HepG2 (cell line): ENCODE data around the gene ZNF445. TPM values are rescaled to one million over a fixed set of nuclear protein-coding genes. Genes with fewer than 3 reads are reported as not detected.

Source experiments
- ATAC-seq: fragments of 200-7000 bp; cut with Tn5 transposase; 3 replicates; pipeline ENCODE4 v1.9.1; 2020; ENCODE audit warnings: mild to moderate bottlenecking, moderate library complexity
- BruUV-seq: library from RNA; stranded (reverse); fragments of 400-500 nt; replicated peaks from 2 replicates; lab custom pipeline; 2021; lab: Mats Ljungman, UMichigan
- CTCF ChIA-PET: fragments of 300-600 bp; formaldehyde crosslinking; extraction: SDS; loops from one replicate; lab custom pipeline; 2021; ENCODE audit warnings: low total read pairs, inconsistent platforms, low intra/inter-chr PET ratio; lab: Yijun Ruan, JAX
- POLR2A ChIA-PET: fragments of 350-600 bp; sonication (Branson Sonifier 250); formaldehyde crosslinking; loops from one replicate; lab custom pipeline; 2020; ENCODE audit warnings: antibody characterized with exemption, inconsistent platforms; lab: Yijun Ruan, JAX
- DNase-seq: peaks from one replicate; pipeline ENCODE4 v3.0.0-alpha.2; 2015; ENCODE audit warnings: low spot score
- FAIRE-seq: peaks from 3 replicates; lab custom pipeline; 2011; peaks lifted over from hg19 to GRCh38; lab: Jason Lieb, UNC
- H2AFZ ChIP-seq: one replicate; pipeline ENCODE4 v1.6.1; 2011; ENCODE audit warnings: low read length, inconsistent platforms
- H3K27ac ChIP-seq: fragments of 300-600 bp; 3 replicates; pipeline ENCODE4 v1.8.0; 2011; ENCODE audit warnings: mixed run types, mild to moderate bottlenecking, mixed read lengths, low read length, inconsistent platforms; ENCODE audit not compliant: insufficient read depth; ENCODE audit errors: extremely low read length
- H3K27me3 ChIP-seq, 2 experiments: fragments of 200-600 bp in 1 of 2; 2 replicates in 1 of 2; 3 replicates in 1 of 2; pipeline versions ENCODE4 v1.6.0 to v1.8.0; 2011; ENCODE audit warnings: low read length in 2 of 2, mild to moderate bottlenecking in 2 of 2, moderate library complexity in 2 of 2, inconsistent platforms in 1 of 2; ENCODE audit not compliant: insufficient read depth in 2 of 2, control insufficient read depth in 1 of 2
- H3K36me3 ChIP-seq, 2 experiments: fragments of 200-600 bp in 1 of 2; replicated peaks in 1 of 2; 2 replicates in 1 of 2; 3 replicates in 1 of 2; pipeline versions ENCODE4 v1.5.1 to v1.8.0; 2011; ENCODE audit warnings: low read length in 2 of 2, inconsistent platforms in 1 of 2; ENCODE audit not compliant: insufficient read depth in 2 of 2, control insufficient read depth in 1 of 2
- H3K4me1 ChIP-seq: 2 replicates; pipeline ENCODE4 v1.5.1; 2012; ENCODE audit warnings: low read length, inconsistent platforms; ENCODE audit not compliant: insufficient read depth
- H3K4me2 ChIP-seq: 2 replicates; pipeline ENCODE4 v1.6.0; 2011; ENCODE audit warnings: low read depth, low read length, inconsistent platforms
- H3K4me3 ChIP-seq, 3 experiments: fragments of 200-600 bp in 1 of 3; sonication (generic), shearing (Covaris generic) in 1 of 3; replicated peaks in 1 of 3; 2 replicates each; pipeline ENCODE4 v1.5.1; 2011 to 2016; ENCODE audit warnings: low read length in 3 of 3, inconsistent platforms in 2 of 3, low read depth in 2 of 3, mild to moderate bottlenecking in 2 of 3, control low read depth in 1 of 3, mixed read lengths in 1 of 3; ENCODE audit not compliant: insufficient read depth in 1 of 3
- H3K79me2 ChIP-seq: one replicate; pipeline ENCODE4 v1.6.1; 2011; ENCODE audit warnings: low read length, inconsistent platforms; ENCODE audit not compliant: insufficient read depth
- H3K9ac ChIP-seq: 2 replicates; pipeline ENCODE4 v1.6.0; 2011; ENCODE audit warnings: mild to moderate bottlenecking, low read depth, low read length, inconsistent platforms; ENCODE audit not compliant: insufficient read depth
- H3K9me3 ChIP-seq: 2 replicates; pipeline ENCODE4 v1.5.1; 2012; ENCODE audit warnings: mild to moderate bottlenecking, low read length
- H4K20me1 ChIP-seq: 2 replicates; pipeline ENCODE4 v1.6.0; 2011; ENCODE audit warnings: inconsistent platforms, mild to moderate bottlenecking, low read length, moderate library complexity; ENCODE audit not compliant: insufficient read depth
- CCDC6 ChIP-seq: sonication (generic); formaldehyde crosslinking; IDR thresholded peaks from 2 replicates; pipeline ENCODE4 v1.8.1; 2022; ENCODE audit warnings: mild to moderate bottlenecking, missing genetic modification reagents, moderate library complexity
- EP300 ChIP-seq, 3 experiments: sonication (generic) in 1 of 3; formaldehyde crosslinking in 1 of 3; IDR thresholded peaks; 2 replicates each; pipeline versions ENCODE4 v1.5.1 to v1.6.1; 2011 to 2020; ENCODE audit warnings: low read depth in 2 of 3, low read length in 2 of 3, borderline replicate concordance in 1 of 3, improper control_type of control experiment in 1 of 3, mild to moderate bottlenecking in 1 of 3, missing genetic modification reagents in 1 of 3, moderate library complexity in 1 of 3
- HHEX ChIP-seq: IDR thresholded peaks from 2 replicates; pipeline ENCODE4 v1.6.1; 2016; ENCODE audit warnings: control low read depth
- MLX ChIP-seq: IDR thresholded peaks from 2 replicates; pipeline ENCODE4 v1.6.1; 2016
- PPARG ChIP-seq: conservative IDR thresholded peaks from 2 replicates; pipeline ENCODE4 v1.6.1; 2016; ENCODE audit warnings: missing biosample characterization, missing genetic modification reagents
- RBAK ChIP-seq: sonication (generic); formaldehyde crosslinking; IDR thresholded peaks from 2 replicates; pipeline ENCODE4 v1.5.1; 2020; ENCODE audit warnings: mild to moderate bottlenecking, missing genetic modification reagents
- RBFOX2 ChIP-seq: fragments of 200-400 bp; formaldehyde crosslinking; IDR thresholded peaks from 2 replicates; pipeline ENCODE4 v1.6.1; 2017; ENCODE audit warnings: low read depth, mild to moderate bottlenecking, low read length
- SMAD3 ChIP-seq: sonication (generic); formaldehyde crosslinking; IDR thresholded peaks from 2 replicates; pipeline ENCODE4 v1.4.0; 2020; ENCODE audit warnings: missing genetic modification reagents
- SMYD3 ChIP-seq: sonication (generic); formaldehyde crosslinking; IDR thresholded peaks from 2 replicates; pipeline ENCODE4 v1.8.1; 2023; ENCODE audit warnings: mild to moderate bottlenecking, missing genetic modification reagents
- TGIF2 ChIP-seq: IDR thresholded peaks from 2 replicates; pipeline ENCODE4 v1.6.1; 2016; ENCODE audit warnings: control low read depth, missing compliant biosample characterization
- ZNF432 ChIP-seq: sonication (generic); formaldehyde crosslinking; IDR thresholded peaks from 2 replicates; pipeline ENCODE4 v1.5.0; 2020; ENCODE audit warnings: missing genetic modification reagents, mild to moderate bottlenecking, borderline replicate concordance
- ZSCAN29 ChIP-seq: sonication (generic); formaldehyde crosslinking; conservative IDR thresholded peaks from 2 replicates; pipeline ENCODE4 v1.4.0; 2020; ENCODE audit warnings: mild to moderate bottlenecking, missing genetic modification reagents
- WGBS: methylation state at CpG from one replicate; pipeline ENCODE4 v1.1.6; 2017; ENCODE audit warnings: low lambda C conversion rate; 5-methylcytosine and 5-hydroxymethylcytosine counted together
- in situ Hi-C: cut with HindIII; loops from 2 replicates; pipeline ENCODE4 v1.10.0; 2017; ENCODE audit warnings: low pct_unique_long_range_greater_than_20kb; ENCODE audit not compliant: extremely low pct_ligation_motif_present
- intact Hi-C: fragments of 100-400 bp; cut with micrococcal nuclease; formaldehyde crosslinking; loops from one replicate; pipeline ENCODE4 v1.10.0; 2022; ENCODE audit not compliant: unreplicated experiment
- polyA plus RNA-seq, 8 experiments: library from polyadenylated mRNA; depleted of rRNA in 3 of 8; stranded (reverse) in 7 of 8; unstranded in 1 of 8; fragments of >200 nt; fragmentation: Illumina TruSeq in 4 of 8; extraction: Trizol in 4 of 8; gene quantifications; 2 replicates each; pipeline versions ENCODE4 v1.2.1 to v1.2.3, GENCODE V29; 2011 to 2016; ENCODE audit warnings: low read depth in 4 of 8, missing spikeins in 1 of 8, mixed read lengths in 1 of 8; ENCODE audit not compliant: insufficient read depth in 1 of 8
- total RNA-seq, 5 experiments: library from RNA; depleted of rRNA; stranded (reverse); fragments of >200 nt; fragmentation: Illumina TruSeq; extraction: Trizol; gene quantifications; 2 replicates each; pipeline ENCODE4 v1.2.3, GENCODE V29; 2016; ENCODE audit warnings: low read depth in 1 of 5
- TF ChIP-seq, protein P1 (sequence below): sonication (generic); formaldehyde crosslinking; IDR thresholded peaks from 2 replicates; pipeline ENCODE4 v1.5.0; 2020; ENCODE audit warnings: missing genetic modification reagents
- TF ChIP-seq, protein P2 (sequence below), 2 experiments: sonication (generic) in 1 of 2; formaldehyde crosslinking in 1 of 2; IDR thresholded peaks; 2 replicates each; pipeline versions ENCODE4 v1.6.1 to v1.9.0; 2014 to 2022; ENCODE audit warnings: antibody characterized with exemption in 1 of 2, borderline replicate concordance in 1 of 2, inconsistent platforms in 1 of 2, low read depth in 1 of 2, missing genetic modification reagents in 1 of 2
- TF ChIP-seq, protein P3 (sequence below): sonication (generic); formaldehyde crosslinking; conservative IDR thresholded peaks from 2 replicates; pipeline ENCODE4 v1.8.1; 2023; ENCODE audit warnings: missing genetic modification reagents

The ZNF445 gene
- total and polyA plus RNA-seq, 2 of the 13 experiments (the other 11 are each of a cell fraction or from before 2014, with no cell fraction given) = 4.4 to 10.3 TPM

- WGBS = 88% methylated on average over 5 of the region's 5 CpGs
- Histone ChIP-seq H3K9ac (no peak overlapping the region), H3K4me2 (no peak overlapping the region), H3K27ac (no peak overlapping the region), H3K4me1 (peaks cover 30% of the 10 kb centered on the region), H3K36me3 (no peaks in the 10 kb centered on the region), H3K4me3 (no peak overlapping the region), H3K79me2 (no peaks in the 10 kb centered on the region), H3K27me3 (no peaks in the 10 kb centered on the region), H3K9me3 (no peaks in the 10 kb centered on the region), H4K20me1 (no peaks in the 10 kb centered on the region), H2AFZ (no peak overlapping the region)
- ChIA-PET CTCF (no interaction called here), POLR2A (no interaction called here)
- in situ Hi-C loops = loop anchor here (10.0 kb wide), 1 partner anchor 110 kb away; no protein-coding TSS in a partner anchor
- FAIRE-seq = no peak
- no peak for DNase-seq
- intact Hi-C loops = loop anchor here (5.0 kb wide), 1 partner anchor 113 kb away; no protein-coding TSS in a partner anchor
- no TSS peak for BruUV-seq
- no peak for ATAC-seq
- TF ChIP-seq, protein P1, sequence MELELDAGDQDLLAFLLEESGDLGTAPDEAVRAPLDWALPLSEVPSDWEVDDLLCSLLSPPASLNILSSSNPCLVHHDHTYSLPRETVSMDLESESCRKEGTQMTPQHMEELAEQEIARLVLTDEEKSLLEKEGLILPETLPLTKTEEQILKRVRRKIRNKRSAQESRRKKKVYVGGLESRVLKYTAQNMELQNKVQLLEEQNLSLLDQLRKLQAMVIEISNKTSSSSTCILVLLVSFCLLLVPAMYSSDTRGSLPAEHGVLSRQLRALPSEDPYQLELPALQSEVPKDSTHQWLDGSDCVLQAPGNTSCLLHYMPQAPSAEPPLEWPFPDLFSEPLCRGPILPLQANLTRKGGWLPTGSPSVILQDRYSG (CRISPR knock-in tag) = no peak
- TF ChIP-seq, protein P2, sequence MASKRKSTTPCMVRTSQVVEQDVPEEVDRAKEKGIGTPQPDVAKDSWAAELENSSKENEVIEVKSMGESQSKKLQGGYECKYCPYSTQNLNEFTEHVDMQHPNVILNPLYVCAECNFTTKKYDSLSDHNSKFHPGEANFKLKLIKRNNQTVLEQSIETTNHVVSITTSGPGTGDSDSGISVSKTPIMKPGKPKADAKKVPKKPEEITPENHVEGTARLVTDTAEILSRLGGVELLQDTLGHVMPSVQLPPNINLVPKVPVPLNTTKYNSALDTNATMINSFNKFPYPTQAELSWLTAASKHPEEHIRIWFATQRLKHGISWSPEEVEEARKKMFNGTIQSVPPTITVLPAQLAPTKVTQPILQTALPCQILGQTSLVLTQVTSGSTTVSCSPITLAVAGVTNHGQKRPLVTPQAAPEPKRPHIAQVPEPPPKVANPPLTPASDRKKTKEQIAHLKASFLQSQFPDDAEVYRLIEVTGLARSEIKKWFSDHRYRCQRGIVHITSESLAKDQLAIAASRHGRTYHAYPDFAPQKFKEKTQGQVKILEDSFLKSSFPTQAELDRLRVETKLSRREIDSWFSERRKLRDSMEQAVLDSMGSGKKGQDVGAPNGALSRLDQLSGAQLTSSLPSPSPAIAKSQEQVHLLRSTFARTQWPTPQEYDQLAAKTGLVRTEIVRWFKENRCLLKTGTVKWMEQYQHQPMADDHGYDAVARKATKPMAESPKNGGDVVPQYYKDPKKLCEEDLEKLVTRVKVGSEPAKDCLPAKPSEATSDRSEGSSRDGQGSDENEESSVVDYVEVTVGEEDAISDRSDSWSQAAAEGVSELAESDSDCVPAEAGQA (IDR thresholded peaks at IDR 0.05; ENCODE audit: low read depth) = no peak
- TF ChIP-seq, protein P2 (CRISPR knock-in tag; IDR thresholded peaks at IDR 0.05; ENCODE audit: borderline replicate concordance) = no peak
- TF ChIP-seq, protein P3, sequence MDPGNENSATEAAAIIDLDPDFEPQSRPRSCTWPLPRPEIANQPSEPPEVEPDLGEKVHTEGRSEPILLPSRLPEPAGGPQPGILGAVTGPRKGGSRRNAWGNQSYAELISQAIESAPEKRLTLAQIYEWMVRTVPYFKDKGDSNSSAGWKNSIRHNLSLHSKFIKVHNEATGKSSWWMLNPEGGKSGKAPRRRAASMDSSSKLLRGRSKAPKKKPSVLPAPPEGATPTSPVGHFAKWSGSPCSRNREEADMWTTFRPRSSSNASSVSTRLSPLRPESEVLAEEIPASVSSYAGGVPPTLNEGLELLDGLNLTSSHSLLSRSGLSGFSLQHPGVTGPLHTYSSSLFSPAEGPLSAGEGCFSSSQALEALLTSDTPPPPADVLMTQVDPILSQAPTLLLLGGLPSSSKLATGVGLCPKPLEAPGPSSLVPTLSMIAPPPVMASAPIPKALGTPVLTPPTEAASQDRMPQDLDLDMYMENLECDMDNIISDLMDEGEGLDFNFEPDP (CRISPR knock-in tag) = no peak
- TF ChIP-seq RBAK (no peak), RBFOX2 (no peak), SMYD3 (CRISPR knock-in tag) (no peak), MLX (no peak), HHEX (CRISPR knock-in tag) (no peak), ZSCAN29 (CRISPR knock-in tag) (no peak), CCDC6 (CRISPR knock-in tag) (no peak), PPARG (CRISPR knock-in tag) (no peak), SMAD3 (CRISPR knock-in tag) (no peak), EP300 (IDR thresholded peaks at IDR 0.05; ENCODE audit: low read depth in 2 of 2, low read length in 2 of 2) (no peak), EP300 (CRISPR knock-in tag; IDR thresholded peaks at IDR 0.05; ENCODE audit: borderline replicate concordance) (no peak), ZNF432 (CRISPR knock-in tag) (no peak), TGIF2 (CRISPR knock-in tag) (no peak)
Observed at GRCh38 chr3:44434834-44435510, 42.5 kb downstream of the ZNF445 start.
